Heart left ventricle (tissue), 16 donors: Measurements from ENCODE around the gene ATP2A1. TPM values are rescaled to one million over a fixed set of nuclear protein-coding genes. Genes with fewer than 3 reads are reported as not detected.
"Not testable (repeated sequence)": the region's sequence is repeated elsewhere in the genome, so short reads cannot be mapped to it uniquely, and the experiment has no call there.

Experiments
- ATAC-seq, 4 donors: fragments of 200-7000 bp; cut with Tn5 transposase; one replicate each; pipeline ENCODE4 v1.9.1; 2020 to 2022; ENCODE audit warnings: moderate library complexity in 4 of 4, mild to moderate bottlenecking in 3 of 4, moderate number of reproducible peaks in 1 of 4
- DNase-seq, 5 donors: peaks; one replicate each; pipeline ENCODE4 v3.0.0-alpha.2; 2020
- H3K27ac ChIP-seq, 12 donors: fragments of 200-600 bp; sonication (generic) in 4 of 12; one replicate each; pipeline versions ENCODE4 v1.5.0 to v1.8.0; 2016 to 2022; ENCODE audit warnings: mild to moderate bottlenecking in 2 of 12
- H3K27me3 ChIP-seq, 9 donors: fragments of 200-600 bp; sonication (generic) in 2 of 9; one replicate each; pipeline versions ENCODE4 v1.5.1 to v1.8.0; 2016 to 2022; ENCODE audit warnings: mild to moderate bottlenecking in 3 of 9
- H3K36me3 ChIP-seq, 9 donors: fragments of 200-600 bp; sonication (generic) in 2 of 9; one replicate each; pipeline versions ENCODE4 v1.5.0 to v1.8.0; 2018 to 2022; ENCODE audit warnings: mild to moderate bottlenecking in 2 of 9
- H3K4me1 ChIP-seq, 12 donors: fragments of 200-600 bp; sonication (generic) in 4 of 12; one replicate each; pipeline versions ENCODE4 v1.5.0 to v1.8.0; 2016 to 2022; ENCODE audit warnings: mild to moderate bottlenecking in 3 of 12
- H3K4me3 ChIP-seq, 12 donors: fragments of 200-600 bp; sonication (generic) in 4 of 12; one replicate each; pipeline versions ENCODE4 v1.5.0 to v1.8.0; 2017 to 2022; ENCODE audit warnings: mild to moderate bottlenecking in 9 of 12, moderate library complexity in 4 of 12
- H3K9me3 ChIP-seq, 12 donors: fragments of 200-600 bp; sonication (generic) in 4 of 12; one replicate each; pipeline versions ENCODE4 v1.5.0 to v1.8.0; 2016 to 2022; ENCODE audit warnings: mild to moderate bottlenecking in 1 of 12
- POLR2A ChIP-seq, 2 donors: fragments of 450-650 bp; IDR thresholded peaks; one replicate each; pipeline ENCODE4 v1.6.1; 2017; ENCODE audit warnings: antibody characterized with exemption in 2 of 2, mild to moderate bottlenecking in 2 of 2, moderate library complexity in 2 of 2
- WGBS, 4 donors: extraction: QIAGEN DNeasy Blood & Tissue Kit in 2 of 4; methylation state at CpG; one replicate each; pipeline versions ENCODE4 v1.1.5 to v1.1.7; 2013 to 2018; 5-methylcytosine and 5-hydroxymethylcytosine counted together
- intact Hi-C, 10 donors: fragments of 100-400 bp; cut with DNase I; formaldehyde crosslinking; loops; one replicate each; pipeline versions ENCODE4 v1.11.1 to v1.14.2; 2022
- polyA plus RNA-seq, 2 donors: library from polyadenylated mRNA; stranded (reverse); fragments of 200-250 nt; gene quantifications; one replicate each; pipeline ENCODE4 v1.2.3, GENCODE V29; 2013
- total RNA-seq, 9 donors: library from RNA; depleted of rRNA in 2 of 9; stranded (reverse); fragments of >200 nt in 2 of 9; fragmentation: NEBNext Ultra II Directional in 3 of 9; extraction: Animal tissue kit (Norgen Biotek cat#: 25700) in 3 of 9; gene quantifications; one replicate each; pipeline versions ENCODE4 v1.1.0 to v1.2.4, GENCODE V29; 2016 to 2023
- TF ChIP-seq, protein P1 (sequence below), 12 donors: fragments of 200-600 bp; sonication (generic) in 4 of 12; IDR thresholded peaks; one replicate each; pipeline versions ENCODE4 v1.5.0 to v1.8.0; 2018 to 2022; ENCODE audit warnings: antibody characterized with exemption in 12 of 12, mild to moderate bottlenecking in 5 of 12
- donor health status: ischemic (EF 13 %, LVEDD 7.1; RV severe dilation, severe dysfunction).
- donor health status: healthy with polysubstance abuse.
- donor health status: DM: no; HTN: yes; CAD: no.
- donor health status: DM: no; HTN: no; CAD: no.
- donor health status: ischemic (EF 25% LVEDD 6.9; RV normal size, moderate dysfunction).
- donor health status: ischemic (EF 25% LVEDD 5.7; RV mildly dilated, moderate dysfunction).
- donor health status: healthy.
- donor health status: DM: yes; HTN: yes; CAD: no.
- donor health status: ischemic (EF 35%, LVEDD 5.7; RV mildly dilated, moderate dysfunction).
- donor health status: nonischemic (EF 11% LVEDD 7.7; RV severe dilation, severe dysfunction).
- donor health status: DM: yes; HTN: yes; CAD: no.
- donor health status: PGD.
- donor health status: ischemic (EF 29% LVEDD 5.4; RV normal size, mild dysfunction).
- donor health status: nonischemic (EF 23%, LVEDD 6.1; RV moderate dilation, normal function).

ATP2A1 gene
- total and polyA plus RNA-seq, 11 donors = 0.06 to 0.63 (median 0.39) TPM; not detected in 4

DNA sequence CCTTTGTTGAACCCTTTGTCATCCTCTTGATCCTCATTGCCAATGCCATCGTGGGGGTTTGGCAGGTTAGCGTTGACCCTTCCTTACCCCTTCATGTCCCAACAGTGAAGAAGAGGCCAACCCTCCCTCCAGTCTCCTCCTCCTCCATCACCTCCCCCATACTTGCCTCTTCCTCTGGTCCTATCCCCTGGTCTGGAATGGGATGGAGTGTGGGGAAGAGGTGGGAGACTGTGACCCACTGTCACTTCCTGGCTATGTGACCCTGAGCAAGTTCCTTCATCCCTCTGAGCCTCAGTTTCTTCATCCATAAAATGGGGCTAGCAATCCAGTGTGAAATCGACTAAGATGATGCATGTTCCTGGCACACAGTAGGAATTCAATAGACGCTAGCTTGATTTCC is 2.7 kb downstream of the ATP2A1 start:
- DNase-seq (no peak), ATAC-seq (no peak)
- intact Hi-C loops = loop anchor here in 2 of 10 donors (5.0 kb wide), 2 partner anchors 41 to 61 kb away; no protein-coding TSS in a partner anchor
- Histone ChIP-seq H3K9me3 (no peaks in the 10 kb centered on the region), H3K4me1 (peaks cover 4 to 16% (median 11%) of the 10 kb centered on the region in 12 donors), H3K27me3 (peaks cover 0 to 10% (median 0%) of the 10 kb centered on the region in 9 donors), H3K27ac (no peak overlapping the region), H3K36me3 (peaks cover 0 to 2% (median 0%) of the 10 kb centered on the region in 9 donors), H3K4me3 (no peak overlapping the region)
- TF ChIP-seq, protein P1, sequence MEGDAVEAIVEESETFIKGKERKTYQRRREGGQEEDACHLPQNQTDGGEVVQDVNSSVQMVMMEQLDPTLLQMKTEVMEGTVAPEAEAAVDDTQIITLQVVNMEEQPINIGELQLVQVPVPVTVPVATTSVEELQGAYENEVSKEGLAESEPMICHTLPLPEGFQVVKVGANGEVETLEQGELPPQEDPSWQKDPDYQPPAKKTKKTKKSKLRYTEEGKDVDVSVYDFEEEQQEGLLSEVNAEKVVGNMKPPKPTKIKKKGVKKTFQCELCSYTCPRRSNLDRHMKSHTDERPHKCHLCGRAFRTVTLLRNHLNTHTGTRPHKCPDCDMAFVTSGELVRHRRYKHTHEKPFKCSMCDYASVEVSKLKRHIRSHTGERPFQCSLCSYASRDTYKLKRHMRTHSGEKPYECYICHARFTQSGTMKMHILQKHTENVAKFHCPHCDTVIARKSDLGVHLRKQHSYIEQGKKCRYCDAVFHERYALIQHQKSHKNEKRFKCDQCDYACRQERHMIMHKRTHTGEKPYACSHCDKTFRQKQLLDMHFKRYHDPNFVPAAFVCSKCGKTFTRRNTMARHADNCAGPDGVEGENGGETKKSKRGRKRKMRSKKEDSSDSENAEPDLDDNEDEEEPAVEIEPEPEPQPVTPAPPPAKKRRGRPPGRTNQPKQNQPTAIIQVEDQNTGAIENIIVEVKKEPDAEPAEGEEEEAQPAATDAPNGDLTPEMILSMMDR (IDR thresholded peaks at IDR 0.05) = no peak
- no peak for TF ChIP-seq POLR2A (IDR thresholded peaks at IDR 0.05)
- WGBS, 4 donors = 68 to 77% (median 70%) methylated on average over 4 of the region's 4 CpGs

DNA sequence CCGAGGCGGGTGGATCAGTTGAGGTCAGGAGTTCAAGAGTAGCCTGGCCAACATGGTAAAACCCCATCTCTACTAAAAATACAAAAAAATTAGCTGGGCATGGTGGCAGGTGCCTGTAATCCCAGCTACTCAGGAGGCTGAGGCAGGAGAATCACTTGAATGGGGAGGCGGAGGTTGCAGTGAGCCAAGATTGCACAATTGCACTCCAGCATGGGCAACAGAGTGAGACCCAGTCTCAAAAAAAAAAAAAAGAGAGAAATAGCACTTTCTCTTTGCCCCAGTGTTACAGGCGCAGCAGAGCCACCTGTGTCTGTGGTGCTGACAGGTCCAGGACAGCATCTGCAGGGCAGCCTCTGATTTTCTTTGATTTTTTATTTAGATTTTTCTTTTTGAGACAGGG is 3.3 kb downstream of the ATP2A1 start:
- DNase-seq, H3K9me3 ChIP-seq, ATAC-seq, H3K4me3 ChIP-seq, H3K27ac ChIP-seq, H3K36me3 ChIP-seq: not testable (repeated sequence)
- Histone ChIP-seq H3K4me1 (peaks cover 4 to 16% (median 11%) of the 10 kb centered on the region in 12 donors), H3K27me3 (peaks cover 0 to 10% (median 0%) of the 10 kb centered on the region in 9 donors)
- intact Hi-C loops = loop anchor here in 2 of 10 donors (5.0 kb wide), 2 partner anchors 41 to 61 kb away; no protein-coding TSS in a partner anchor
- 75 to 91% (median 84%) methylated on average over 4 of the region's 4 CpGs for WGBS, 4 donors

DNA sequence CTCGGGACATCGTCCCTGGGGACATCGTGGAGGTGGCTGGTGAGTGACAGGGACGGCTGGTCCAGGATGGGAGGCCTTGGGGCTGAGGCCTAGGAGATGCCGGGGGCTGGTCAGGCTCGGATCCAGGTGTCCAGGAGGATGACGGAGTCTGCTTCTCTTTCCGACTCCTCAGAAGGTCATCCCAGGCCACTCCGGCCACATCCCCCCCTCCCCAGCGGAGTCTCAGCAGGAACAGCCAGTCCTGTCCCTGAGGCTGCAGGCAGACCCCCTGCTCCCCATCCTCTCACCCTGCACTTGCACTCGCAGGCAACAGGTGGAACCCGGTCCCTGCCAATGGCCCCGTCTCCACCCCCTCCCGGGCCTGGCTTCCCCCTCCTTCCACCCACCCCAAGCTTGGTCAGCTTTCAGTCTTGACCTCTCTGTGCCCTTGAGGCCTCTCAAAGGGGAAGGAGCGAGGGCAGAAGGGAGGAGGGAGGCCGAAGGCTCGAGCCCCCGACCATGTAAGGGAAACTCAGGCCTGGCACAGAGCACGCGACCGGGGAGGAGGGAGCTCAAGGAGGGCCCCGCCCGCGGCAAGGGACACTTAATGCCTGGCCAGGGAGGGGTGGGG is 4.4 kb downstream of the ATP2A1 start:
- Histone ChIP-seq H3K27me3 (peaks cover 0 to 10% (median 0%) of the 10 kb centered on the region in 9 donors), H3K9me3 (no peaks in the 10 kb centered on the region), H3K27ac (no peak overlapping the region), H3K4me1 (peaks cover 4 to 16% (median 11%) of the 10 kb centered on the region in 12 donors), H3K4me3 (no peak overlapping the region), H3K36me3 (no peaks in the 10 kb centered on the region)
- no peak for ATAC-seq
- DNase-seq = no peak
- TF ChIP-seq POLR2A (IDR thresholded peaks at IDR 0.05) = no peak
- TF ChIP-seq, protein P1 (IDR thresholded peaks at IDR 0.05) = no peak
- intact Hi-C loops = loop anchor here in 2 of 10 donors (5.0 kb wide), 2 partner anchors 40 to 60 kb away; no protein-coding TSS in a partner anchor
- 46 to 54% (median 50%) methylated on average over 9 to 24 of the region's 24 CpGs for WGBS, 4 donors

DNA sequence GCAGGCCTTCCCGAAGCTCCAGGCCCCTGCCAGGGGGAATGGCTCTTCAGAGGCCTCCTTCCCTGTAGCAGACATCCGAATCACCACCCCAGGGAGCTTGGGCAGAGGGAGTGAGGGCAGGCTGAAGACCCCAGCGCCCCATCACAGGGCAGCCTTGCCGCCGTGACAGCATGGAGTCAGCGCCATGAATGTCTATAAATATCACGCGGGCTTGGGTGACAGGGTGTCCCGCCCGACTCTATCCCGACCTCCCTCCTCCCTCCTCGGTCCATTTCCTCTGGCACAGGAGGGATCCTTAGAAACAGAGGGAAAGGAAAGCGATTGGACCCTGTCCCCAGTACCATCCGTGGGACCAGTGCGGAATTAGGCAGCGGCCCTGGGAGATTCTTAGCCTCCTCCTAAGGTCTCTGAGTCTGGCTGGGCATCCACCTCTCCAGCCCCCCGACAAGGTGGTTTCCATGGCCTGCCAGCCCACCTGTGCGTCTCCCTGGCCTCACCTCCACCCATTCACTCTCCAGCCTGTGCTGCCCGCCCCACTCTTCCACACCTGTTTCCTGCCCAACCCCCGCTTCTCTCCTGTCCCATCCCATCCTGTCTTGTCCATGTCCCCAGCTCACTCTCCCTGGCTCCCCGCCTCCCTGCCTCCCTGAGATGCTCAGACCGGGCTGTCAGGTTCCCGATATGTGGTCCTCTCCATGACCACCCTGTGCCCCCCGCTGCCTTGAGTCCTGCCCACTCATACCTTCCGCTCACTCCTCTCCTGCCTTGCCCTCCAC is 5.1 kb downstream of the ATP2A1 start:
- H3K27ac ChIP-seq = no peak overlapping the region
- peaks cover 0 to 10% (median 0%) of the 10 kb centered on the region in 9 donors for H3K27me3 ChIP-seq
- ATAC-seq (no peak), DNase-seq (no peak)
- WGBS, 4 donors = 56 to 70% (median 58%) methylated on average over 19 to 25 of the region's 25 CpGs
- no peaks in the 10 kb centered on the region for H3K9me3 ChIP-seq
- H3K36me3 ChIP-seq = no peaks in the 10 kb centered on the region
- peaks cover 4 to 16% (median 11%) of the 10 kb centered on the region in 12 donors for H3K4me1 ChIP-seq
- TF ChIP-seq, protein P1 (IDR thresholded peaks at IDR 0.05) = no peak
- no peak for TF ChIP-seq POLR2A (IDR thresholded peaks at IDR 0.05)
- no peak overlapping the region for H3K4me3 ChIP-seq
- intact Hi-C loops = loop anchor here in 2 of 10 donors (5.0 kb wide), 2 partner anchors 39 to 59 kb away; no protein-coding TSS in a partner anchor
